ENCODE results near the gene TRMO.

Gene TRMO

DNA sequence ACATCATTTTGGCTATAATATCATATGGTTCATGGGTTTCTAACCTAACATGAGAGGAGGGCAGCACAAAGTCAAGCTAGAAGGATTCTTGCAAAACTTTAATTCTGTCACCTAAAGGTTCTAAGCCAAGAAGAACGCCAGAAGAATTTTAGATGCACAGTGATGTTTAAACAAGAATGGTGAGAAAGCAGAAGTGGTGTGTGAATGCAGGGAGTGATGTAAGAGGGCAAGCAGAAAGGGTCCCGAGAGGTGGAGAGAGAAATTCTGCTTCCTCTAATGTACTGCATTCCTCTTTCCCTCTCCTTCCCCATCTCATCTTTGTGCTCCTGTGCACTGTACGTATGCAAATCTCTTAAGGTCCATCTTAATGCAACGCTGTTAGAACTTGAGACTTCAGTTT is 2.1 kb upstream of the TRMO start:
- DNase-seq (ENCODE audit: low read depth): no peak
- H3K4me3 ChIP-seq (ENCODE audit: low read depth, low read length): no peak overlapping the region
- TF ChIP-seq, protein P1, sequence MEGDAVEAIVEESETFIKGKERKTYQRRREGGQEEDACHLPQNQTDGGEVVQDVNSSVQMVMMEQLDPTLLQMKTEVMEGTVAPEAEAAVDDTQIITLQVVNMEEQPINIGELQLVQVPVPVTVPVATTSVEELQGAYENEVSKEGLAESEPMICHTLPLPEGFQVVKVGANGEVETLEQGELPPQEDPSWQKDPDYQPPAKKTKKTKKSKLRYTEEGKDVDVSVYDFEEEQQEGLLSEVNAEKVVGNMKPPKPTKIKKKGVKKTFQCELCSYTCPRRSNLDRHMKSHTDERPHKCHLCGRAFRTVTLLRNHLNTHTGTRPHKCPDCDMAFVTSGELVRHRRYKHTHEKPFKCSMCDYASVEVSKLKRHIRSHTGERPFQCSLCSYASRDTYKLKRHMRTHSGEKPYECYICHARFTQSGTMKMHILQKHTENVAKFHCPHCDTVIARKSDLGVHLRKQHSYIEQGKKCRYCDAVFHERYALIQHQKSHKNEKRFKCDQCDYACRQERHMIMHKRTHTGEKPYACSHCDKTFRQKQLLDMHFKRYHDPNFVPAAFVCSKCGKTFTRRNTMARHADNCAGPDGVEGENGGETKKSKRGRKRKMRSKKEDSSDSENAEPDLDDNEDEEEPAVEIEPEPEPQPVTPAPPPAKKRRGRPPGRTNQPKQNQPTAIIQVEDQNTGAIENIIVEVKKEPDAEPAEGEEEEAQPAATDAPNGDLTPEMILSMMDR (IDR thresholded peaks at IDR 0.05; ENCODE audit: low read depth, low read length, missing control alignments): no peak

DNA sequence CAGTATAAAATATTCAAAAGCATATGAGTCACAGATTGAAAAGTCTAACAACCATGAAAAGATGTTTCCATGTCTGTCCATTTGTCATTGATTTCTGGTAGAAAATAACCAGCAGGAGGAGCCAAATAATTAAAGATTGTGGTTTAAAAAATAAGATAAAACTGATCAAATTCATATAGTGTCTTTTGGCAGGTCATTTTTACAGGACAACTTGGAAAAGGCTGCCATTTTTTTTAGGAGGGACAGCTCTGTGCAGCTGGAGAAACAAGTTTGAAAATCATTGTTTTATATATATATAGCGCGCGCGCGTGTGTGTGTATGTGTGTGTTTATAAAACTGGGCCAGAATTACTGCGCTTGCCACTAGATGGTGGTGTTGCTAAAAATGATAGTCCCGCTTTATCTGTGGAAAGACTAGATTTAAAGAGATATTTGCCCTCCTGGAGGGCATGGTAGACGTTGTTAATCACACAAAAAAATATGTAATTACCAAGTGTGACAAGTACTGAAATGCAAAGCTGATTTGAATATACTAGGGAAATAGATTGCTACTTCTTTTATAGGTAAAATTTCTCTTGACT is 1.3 kb upstream of the TRMO start:
- peak; percentile 58 for DNase-seq (ENCODE audit: low read depth)
- H3K4me3 ChIP-seq (ENCODE audit: low read depth, low read length): peak overlapping the region; percentile 42; the same call in 1 of the 2 replicates
- TF ChIP-seq, protein P1 (IDR thresholded peaks at IDR 0.05; ENCODE audit: low read depth, low read length, missing control alignments): peak; percentile 62

DNA sequence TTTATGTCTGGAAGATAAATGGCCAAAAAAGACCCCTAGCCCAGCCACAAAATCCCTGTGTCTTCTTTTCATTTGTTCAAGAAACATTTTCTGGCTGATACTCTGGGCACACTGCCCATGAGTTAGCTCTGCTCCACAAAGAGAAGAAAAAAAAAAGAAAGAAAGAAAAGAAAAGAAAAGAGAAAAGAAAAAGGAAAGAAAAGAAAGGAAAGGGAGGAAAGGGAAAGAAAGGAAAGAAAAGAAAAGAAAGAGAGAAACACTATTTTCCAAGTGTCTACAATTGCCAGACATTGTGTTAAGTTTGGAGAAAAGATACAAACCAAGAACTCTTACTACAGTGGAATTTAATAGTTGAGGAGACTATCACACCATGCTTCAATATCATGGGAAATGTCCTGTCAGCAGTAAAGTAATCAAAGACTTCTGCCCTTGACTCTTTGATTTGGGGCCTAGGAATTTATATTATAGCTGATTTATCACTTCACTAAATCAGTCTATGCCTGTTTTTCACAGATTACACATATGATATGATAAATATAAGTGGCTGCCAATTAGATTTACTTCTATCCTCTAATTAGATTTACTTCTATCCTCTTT is 3.0 kb downstream of the TRMO start:
- DNase-seq (ENCODE audit: low read depth): no peak
- TF ChIP-seq, protein P1 (IDR thresholded peaks at IDR 0.05; ENCODE audit: low read depth, low read length, missing control alignments): no peak

DNA sequence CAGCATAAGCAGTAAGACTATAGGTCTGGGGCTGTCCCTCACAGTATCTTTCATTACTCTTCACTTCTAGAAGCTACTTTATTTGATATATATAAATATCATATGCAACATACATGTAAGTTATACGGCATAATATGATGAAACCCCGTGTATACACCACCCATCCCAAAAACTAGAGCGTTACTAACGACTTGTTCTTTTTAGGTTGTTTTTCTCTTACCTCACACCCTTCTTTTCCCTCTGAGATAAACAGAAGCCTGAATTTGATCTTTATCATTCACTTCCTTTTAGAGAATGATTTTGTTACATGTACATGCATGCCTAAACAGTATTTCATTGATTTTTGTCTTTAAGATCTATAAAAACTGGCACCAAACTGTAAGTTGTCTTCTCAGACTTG is 3.7 kb downstream of the TRMO start:
- no peak for DNase-seq (ENCODE audit: low read depth)
- H3K4me3 ChIP-seq (ENCODE audit: low read depth, low read length): no peak overlapping the region
- TF ChIP-seq, protein P1 (IDR thresholded peaks at IDR 0.05; ENCODE audit: low read depth, low read length, missing control alignments): no peak

More for the DNA sequence above, 3.0 kb downstream of the TRMO start:
- H3K4me3 ChIP-seq (ENCODE audit: low read depth, low read length): no peak overlapping the region

DNA sequence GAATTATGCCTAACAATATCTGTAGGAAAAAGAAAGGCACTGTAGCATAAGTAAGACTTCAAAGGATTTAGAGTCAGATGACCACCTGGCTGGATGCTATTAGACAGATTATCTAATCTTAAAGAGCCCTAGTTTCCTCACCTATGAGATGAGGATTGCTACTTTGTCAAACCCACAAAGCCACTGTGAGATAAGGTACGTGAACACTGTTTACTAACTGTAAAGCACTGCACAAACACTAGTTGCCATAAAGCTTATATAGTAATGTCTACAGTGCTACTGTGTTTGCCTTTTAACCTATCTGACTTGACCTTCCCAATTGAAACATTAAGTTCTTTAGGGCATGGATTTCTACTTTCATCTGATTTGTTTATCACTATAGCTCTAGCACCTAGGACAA is 10.3 kb downstream of the TRMO start:
- no peak for DNase-seq (ENCODE audit: low read depth)

DNA sequence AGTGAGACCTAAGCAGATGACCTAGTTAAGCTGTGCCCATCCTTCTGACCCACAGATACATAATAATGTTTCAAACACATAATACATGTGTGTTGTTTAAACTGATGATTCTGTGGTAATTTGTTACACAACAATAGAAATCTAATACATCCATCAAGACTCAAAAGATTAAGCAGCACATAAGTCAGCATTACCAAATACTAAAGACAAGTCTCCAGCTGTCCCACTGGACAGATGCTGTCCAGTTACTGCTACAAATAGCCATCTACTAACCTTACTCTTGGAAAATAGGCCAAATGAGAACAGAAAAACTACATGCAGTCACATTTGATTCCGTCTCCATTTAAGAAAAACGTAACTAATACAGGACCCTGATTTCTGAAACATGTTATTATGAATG is 10.8 kb downstream of the TRMO start:
- no peak for DNase-seq (ENCODE audit: low read depth)
- TF ChIP-seq, protein P1 (IDR thresholded peaks at IDR 0.05; ENCODE audit: low read depth, low read length, missing control alignments): no peak
- no peak overlapping the region for H3K4me3 ChIP-seq (ENCODE audit: low read depth, low read length)

More for the DNA sequence above, 10.3 kb downstream of the TRMO start:
- TF ChIP-seq, protein P1 (IDR thresholded peaks at IDR 0.05; ENCODE audit: low read depth, low read length, missing control alignments): no peak
- no peak overlapping the region for H3K4me3 ChIP-seq (ENCODE audit: low read depth, low read length)

DNA sequence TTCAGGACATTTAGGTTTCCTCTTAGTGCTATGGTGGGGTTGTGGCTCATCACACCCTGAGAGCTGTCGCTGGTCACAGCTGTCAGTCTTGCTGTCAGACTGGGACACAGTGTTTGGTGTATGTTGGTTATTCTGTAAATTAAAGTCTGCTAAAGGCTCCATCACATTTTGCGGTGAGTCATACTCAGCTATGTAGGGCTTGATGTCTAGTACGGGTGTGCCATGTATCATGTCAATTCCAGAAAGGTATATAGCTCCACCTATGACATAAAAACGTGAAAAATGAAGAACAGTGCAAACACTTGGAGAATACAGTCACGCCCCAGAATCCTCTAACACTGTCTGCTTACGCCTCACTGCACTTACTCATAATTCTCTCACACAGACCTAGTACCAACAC is 11.9 kb downstream of the TRMO start:
- no peak for DNase-seq (ENCODE audit: low read depth)
- H3K4me3 ChIP-seq (ENCODE audit: low read depth, low read length): no peak overlapping the region
- TF ChIP-seq, protein P1 (IDR thresholded peaks at IDR 0.05; ENCODE audit: low read depth, low read length, missing control alignments): no peak

Data from GM12864 (cell line).